GM12872 (cell line): Measurements from ENCODE around the gene CHSY3.

Experiments used
- CTCF ChIP-seq: IDR thresholded peaks from 3 replicates; pipeline ENCODE4 v1.5.1; 2011; ENCODE audit warnings: low read depth, mild to moderate bottlenecking, low read length, moderate library complexity; ENCODE audit not compliant: insufficient read depth

CHSY3 gene

GRCh38 chr5:129915415-129915814 is 11.2 kb downstream of the CHSY3 start:
- no peak for TF ChIP-seq CTCF

- TF ChIP-seq CTCF, result no peak
These were observed 13.0 kb downstream of the CHSY3 start for GRCh38 chr5:129917224-129917623.

- TF ChIP-seq CTCF, result no peak
These were observed 16.9 kb downstream of the CHSY3 start for GRCh38 chr5:129921204-129921603.

- no peak for TF ChIP-seq CTCF
These were observed 26.0 kb downstream of the CHSY3 start for GRCh38 chr5:129930221-129930620.

GRCh38 chr5:129935626-129936025 is 31.4 kb downstream of the CHSY3 start:
- TF ChIP-seq CTCF, result no peak

GRCh38 chr5:129938077-129938476 is 33.8 kb downstream of the CHSY3 start:
- no peak for TF ChIP-seq CTCF

- TF ChIP-seq CTCF, result no peak
These were observed 39.7 kb downstream of the CHSY3 start for GRCh38 chr5:129943936-129944335.

GRCh38 chr5:129945028-129945427 is 40.8 kb downstream of the CHSY3 start:
- TF ChIP-seq CTCF, result no peak
